Gastroesophageal sphincter (tissue), 3 donors: Measurements from ENCODE around the gene ACP7.

ENCODE experiments used
- EP300 ChIP-seq: sonication (generic); formaldehyde crosslinking; IDR thresholded peaks from one replicate; pipeline ENCODE4 v1.6.1; 2017; ENCODE audit warnings: antibody characterized with exemption, mild to moderate bottlenecking
- POLR2AphosphoS5 ChIP-seq: sonication (generic); formaldehyde crosslinking; IDR thresholded peaks from one replicate; pipeline ENCODE4 v1.6.1; 2017; ENCODE audit warnings: antibody characterized with exemption
- TF ChIP-seq, protein P1 (sequence below), 4 experiments: fragments of 200-600 bp in 2 of 4; fragments of 450-650 bp in 2 of 4; sonication (generic) in 1 of 4; IDR thresholded peaks; one replicate each; pipeline ENCODE4 v1.5.1; 2017 to 2019; ENCODE audit warnings: antibody characterized with exemption in 4 of 4, mild to moderate bottlenecking in 2 of 4, moderate library complexity in 2 of 4

DNA sequence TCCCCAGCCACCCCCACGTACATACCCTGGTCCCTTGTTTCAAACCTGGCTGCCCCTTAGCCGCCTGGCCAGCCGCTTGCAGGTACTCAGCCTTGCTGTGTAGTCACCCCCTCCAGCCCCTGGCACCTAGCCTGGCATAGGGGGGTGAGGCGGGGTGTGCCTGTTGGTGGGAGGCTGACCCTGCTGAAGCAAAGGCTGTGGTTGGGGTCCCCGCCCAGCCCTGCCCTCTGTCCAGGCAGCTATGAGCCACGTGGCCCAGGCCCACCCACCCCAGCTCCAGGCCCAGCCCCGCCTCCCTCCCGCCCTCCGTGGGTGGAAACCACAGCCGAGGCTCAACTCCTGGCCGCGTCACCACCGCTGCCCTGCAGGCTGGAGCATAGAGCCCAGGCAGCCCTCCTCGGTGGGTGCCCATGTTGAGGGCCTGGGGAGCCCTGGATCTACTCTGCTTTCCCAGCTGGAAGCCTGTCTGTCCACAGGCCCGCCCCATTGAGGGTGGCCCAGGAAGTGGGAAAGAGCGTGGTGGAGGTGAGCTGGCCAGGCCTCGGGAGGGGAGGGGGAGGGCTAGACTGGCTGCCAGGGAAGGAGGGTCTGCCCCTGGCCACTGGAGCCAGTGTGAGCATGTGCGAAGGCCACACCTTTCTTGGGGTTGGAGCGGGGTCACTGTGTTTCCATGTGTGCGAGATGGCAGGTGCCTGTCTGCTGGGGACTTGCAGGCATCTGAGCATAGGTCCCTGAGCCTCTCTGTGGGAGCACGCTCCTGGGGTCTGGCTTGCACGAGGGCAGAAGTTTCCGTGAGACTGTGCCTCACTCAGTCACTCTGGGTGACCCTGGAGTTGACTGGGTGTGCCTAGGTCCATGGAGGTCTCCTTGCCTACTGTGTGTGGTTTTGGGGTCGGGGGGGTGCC, 72.4 kb downstream of the ACP7 start:
- TF ChIP-seq POLR2AphosphoS5 = no peak
- TF ChIP-seq, protein P1, sequence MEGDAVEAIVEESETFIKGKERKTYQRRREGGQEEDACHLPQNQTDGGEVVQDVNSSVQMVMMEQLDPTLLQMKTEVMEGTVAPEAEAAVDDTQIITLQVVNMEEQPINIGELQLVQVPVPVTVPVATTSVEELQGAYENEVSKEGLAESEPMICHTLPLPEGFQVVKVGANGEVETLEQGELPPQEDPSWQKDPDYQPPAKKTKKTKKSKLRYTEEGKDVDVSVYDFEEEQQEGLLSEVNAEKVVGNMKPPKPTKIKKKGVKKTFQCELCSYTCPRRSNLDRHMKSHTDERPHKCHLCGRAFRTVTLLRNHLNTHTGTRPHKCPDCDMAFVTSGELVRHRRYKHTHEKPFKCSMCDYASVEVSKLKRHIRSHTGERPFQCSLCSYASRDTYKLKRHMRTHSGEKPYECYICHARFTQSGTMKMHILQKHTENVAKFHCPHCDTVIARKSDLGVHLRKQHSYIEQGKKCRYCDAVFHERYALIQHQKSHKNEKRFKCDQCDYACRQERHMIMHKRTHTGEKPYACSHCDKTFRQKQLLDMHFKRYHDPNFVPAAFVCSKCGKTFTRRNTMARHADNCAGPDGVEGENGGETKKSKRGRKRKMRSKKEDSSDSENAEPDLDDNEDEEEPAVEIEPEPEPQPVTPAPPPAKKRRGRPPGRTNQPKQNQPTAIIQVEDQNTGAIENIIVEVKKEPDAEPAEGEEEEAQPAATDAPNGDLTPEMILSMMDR (IDR thresholded peaks at IDR 0.05) = no peak
- TF ChIP-seq EP300 = no peak
